ENCODE results near the gene SOAT2. TPM values are rescaled to one million over a fixed set of nuclear protein-coding genes. Genes with fewer than 3 reads are reported as not detected.

The SOAT2 gene
- total RNA-seq, 4 donors from 2014 or later, result 13.3 to 55.0 (median 34.5) TPM; not detected in 1

- H3K4me1 ChIP-seq, result no peaks in the 10 kb centered on the region
- H3K27ac ChIP-seq, result no peak overlapping the region
- TF ChIP-seq POLR2A (IDR thresholded peaks at IDR 0.05), result no peak
- TF ChIP-seq, protein P1, sequence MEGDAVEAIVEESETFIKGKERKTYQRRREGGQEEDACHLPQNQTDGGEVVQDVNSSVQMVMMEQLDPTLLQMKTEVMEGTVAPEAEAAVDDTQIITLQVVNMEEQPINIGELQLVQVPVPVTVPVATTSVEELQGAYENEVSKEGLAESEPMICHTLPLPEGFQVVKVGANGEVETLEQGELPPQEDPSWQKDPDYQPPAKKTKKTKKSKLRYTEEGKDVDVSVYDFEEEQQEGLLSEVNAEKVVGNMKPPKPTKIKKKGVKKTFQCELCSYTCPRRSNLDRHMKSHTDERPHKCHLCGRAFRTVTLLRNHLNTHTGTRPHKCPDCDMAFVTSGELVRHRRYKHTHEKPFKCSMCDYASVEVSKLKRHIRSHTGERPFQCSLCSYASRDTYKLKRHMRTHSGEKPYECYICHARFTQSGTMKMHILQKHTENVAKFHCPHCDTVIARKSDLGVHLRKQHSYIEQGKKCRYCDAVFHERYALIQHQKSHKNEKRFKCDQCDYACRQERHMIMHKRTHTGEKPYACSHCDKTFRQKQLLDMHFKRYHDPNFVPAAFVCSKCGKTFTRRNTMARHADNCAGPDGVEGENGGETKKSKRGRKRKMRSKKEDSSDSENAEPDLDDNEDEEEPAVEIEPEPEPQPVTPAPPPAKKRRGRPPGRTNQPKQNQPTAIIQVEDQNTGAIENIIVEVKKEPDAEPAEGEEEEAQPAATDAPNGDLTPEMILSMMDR (IDR thresholded peaks at IDR 0.05), result no peak
Measured at GRCh38 chr12:53147181-53147580, 43.9 kb downstream of the SOAT2 start.

GRCh38 chr12:53147653-53148052 lies 44.4 kb downstream of the SOAT2 start:
- no peaks in the 10 kb centered on the region for H3K4me1 ChIP-seq
- no peak overlapping the region for H3K4me3 ChIP-seq
- TF ChIP-seq, protein P1 (IDR thresholded peaks at IDR 0.05), result no peak
- no peak for TF ChIP-seq POLR2A (IDR thresholded peaks at IDR 0.05)
- DNase-seq, result no peak
- no peaks in the 10 kb centered on the region for H3K36me3 ChIP-seq
- no peaks in the 10 kb centered on the region for H3K27me3 ChIP-seq
- H3K27ac ChIP-seq, result no peak overlapping the region
- H3K9me3 ChIP-seq, result no peaks in the 10 kb centered on the region

More at GRCh38 chr12:53147181-53147580, 43.9 kb downstream of the SOAT2 start:
- H3K9me3 ChIP-seq, result no peaks in the 10 kb centered on the region
- H3K27me3 ChIP-seq, result no peaks in the 10 kb centered on the region
- no peaks in the 10 kb centered on the region for H3K36me3 ChIP-seq
- no peak for DNase-seq
- no peak overlapping the region for H3K4me3 ChIP-seq

GRCh38 chr12:53151039-53151438 lies 47.8 kb downstream of the SOAT2 start:
- H3K4me3 ChIP-seq, result no peak overlapping the region
- no peaks in the 10 kb centered on the region for H3K36me3 ChIP-seq
- TF ChIP-seq, protein P1 (IDR thresholded peaks at IDR 0.05), result no peak
- no peak for TF ChIP-seq POLR2A (IDR thresholded peaks at IDR 0.05)
- H3K9me3 ChIP-seq, result no peaks in the 10 kb centered on the region
- no peak overlapping the region for H3K27ac ChIP-seq
- H3K27me3 ChIP-seq, result no peaks in the 10 kb centered on the region
- no peaks in the 10 kb centered on the region for H3K4me1 ChIP-seq
- DNase-seq, result no peak

DNA sequence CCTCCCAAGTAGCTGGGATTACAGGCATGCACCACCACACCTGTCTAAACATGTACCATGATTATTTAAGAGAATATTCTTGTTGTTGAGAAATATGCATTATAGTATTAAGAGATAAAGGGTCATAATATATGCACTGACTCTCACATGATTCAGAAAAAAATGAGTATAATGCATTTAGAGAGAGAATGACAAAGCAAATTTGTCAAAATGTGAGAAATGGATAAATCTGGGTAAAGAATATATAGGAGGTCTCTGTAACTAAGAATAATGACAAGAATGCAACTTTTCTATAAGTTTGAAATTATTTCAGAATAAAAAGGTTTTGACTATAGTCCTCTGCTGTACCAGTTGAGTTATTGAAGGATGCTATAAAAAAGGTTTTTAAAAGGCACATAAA lies 49.1 kb downstream of the SOAT2 start:
- no peak overlapping the region for H3K27ac ChIP-seq

GRCh38 chr12:53159195-53159839 lies 56.0 kb downstream of the SOAT2 start:
- H3K27me3 ChIP-seq, result no peaks in the 10 kb centered on the region
- H3K4me3 ChIP-seq, result no peak overlapping the region
- peak; percentile 88 to 96 (median 88) for DNase-seq
- TF ChIP-seq, protein P1 (IDR thresholded peaks at IDR 0.05), result peak; percentile 96 to 98 (median 97)
- no peak for TF ChIP-seq POLR2A (IDR thresholded peaks at IDR 0.05)
- H3K9me3 ChIP-seq, result no peaks in the 10 kb centered on the region
- H3K36me3 ChIP-seq, result peaks cover 0 to 7% (median 0%) of the 10 kb centered on the region in 3 donors
- no peak overlapping the region for H3K27ac ChIP-seq
- H3K4me1 ChIP-seq, result no peaks in the 10 kb centered on the region

More for the DNA sequence above, 49.1 kb downstream of the SOAT2 start:
- no peak for DNase-seq
- TF ChIP-seq POLR2A (IDR thresholded peaks at IDR 0.05), result no peak
- TF ChIP-seq, protein P1 (IDR thresholded peaks at IDR 0.05), result no peak
- Histone ChIP-seq H3K27me3 (no peaks in the 10 kb centered on the region), H3K4me3 (no peak overlapping the region), H3K36me3 (no peaks in the 10 kb centered on the region), H3K9me3 (no peaks in the 10 kb centered on the region), H3K4me1 (no peaks in the 10 kb centered on the region)
